ENCODE measurements around the gene KLHDC4. TPM values are rescaled to one million over a fixed set of nuclear protein-coding genes. Genes with fewer than 3 reads are reported as not detected.
A peak's percentile ranks its signal among the peaks of the same experiment; 100 is the strongest.
"Not testable (repeated sequence)": the region's sequence is repeated elsewhere in the genome, so short reads cannot be mapped to it uniquely, and the experiment has no call there.

The KLHDC4 gene
- total and polyA plus RNA-seq, 2 donors (not counting 1 experiment from before 2014, with no cell fraction given): 51.3 to 90.8 TPM

- Mint-ChIP-seq H3K4me1 (peaks cover 19% of the 10 kb centered on the region), H3K4me3 (no peak overlapping the region), H3K27ac (no peak overlapping the region), H3K27me3 (no peaks in the 10 kb centered on the region), H3K9me3 (ENCODE audit: insufficient read depth) (no peaks in the 10 kb centered on the region)
- 92% methylated on average over 8 of the region's 12 CpGs for WGBS (ENCODE audit: insufficient coverage)
- Histone ChIP-seq H3K4me1 (ENCODE audit: control insufficient read depth in 2 of 2, insufficient read depth in 2 of 2, low read length in 2 of 2) (peaks cover 11 to 22% of the 10 kb centered on the region in 2 donors), H3K4me3 (ENCODE audit: control extremely low read depth in 1 of 5, extremely low read depth in 1 of 5, insufficient read depth in 1 of 5, low read depth in 2 of 5, low read length in 4 of 5) (no peak overlapping the region), H4K20me1 (ENCODE audit: control insufficient read depth, insufficient read depth, low read length, poor library complexity, severe bottlenecking) (no peaks in the 10 kb centered on the region), H3K4me2 (replicated peaks; ENCODE audit: low read depth, low read length, poor library complexity, severe bottlenecking) (no peak overlapping the region), H3K27ac (ENCODE audit: low read length in 2 of 2) (no peak overlapping the region), H3K27me3 (replicated peaks in 1 of 4; ENCODE audit: control extremely low read depth in 1 of 4, control insufficient read depth in 3 of 4, insufficient read depth in 4 of 4, low read length in 3 of 4) (no peaks in the 10 kb centered on the region), H3K9me3 (ENCODE audit: control extremely low read depth in 1 of 3, control insufficient read depth in 2 of 3, insufficient read depth in 1 of 3, low read length in 2 of 3) (no peaks in the 10 kb centered on the region), H3K79me2 (ENCODE audit: control insufficient read depth, insufficient read depth, low read length) (peaks cover under 1% of the 10 kb centered on the region), H2AFZ (ENCODE audit: insufficient read depth, low read depth, low read length, poor library complexity, severe bottlenecking) (no peak overlapping the region), H3K9ac (ENCODE audit: low read length) (no peak overlapping the region), H3K36me3 (replicated peaks in 1 of 2; ENCODE audit: control extremely low read depth in 1 of 2, control insufficient read depth in 1 of 2, extremely low read depth in 1 of 2, insufficient read depth in 2 of 2, low read length in 1 of 2) (peaks cover 0 to 33% of the 10 kb centered on the region in 2 experiments)
- intact Hi-C loops (cut with micrococcal nuclease): no loop called here
- POLR2A ChIA-PET: no interaction called here
- TF ChIP-seq EZH2 (IDR thresholded peaks at IDR 0.05; ENCODE audit: borderline replicate concordance, insufficient read depth, low read depth, low read length, poor library complexity, severe bottlenecking) (no peak), CTCF (IDR thresholded peaks at IDR 0.05) (no peak)
- CTCF ChIA-PET: interaction anchor here (1.3 kb wide), 1 partner anchor 26 kb away, joined by 4 read pairs; no protein-coding TSS in a partner anchor
- DNase-seq (no peak), ATAC-seq (ENCODE audit: low read depth) (no peak)
Measured at GRCh38 chr16:87728026-87728425, 37.8 kb downstream of the KLHDC4 start.

DNA sequence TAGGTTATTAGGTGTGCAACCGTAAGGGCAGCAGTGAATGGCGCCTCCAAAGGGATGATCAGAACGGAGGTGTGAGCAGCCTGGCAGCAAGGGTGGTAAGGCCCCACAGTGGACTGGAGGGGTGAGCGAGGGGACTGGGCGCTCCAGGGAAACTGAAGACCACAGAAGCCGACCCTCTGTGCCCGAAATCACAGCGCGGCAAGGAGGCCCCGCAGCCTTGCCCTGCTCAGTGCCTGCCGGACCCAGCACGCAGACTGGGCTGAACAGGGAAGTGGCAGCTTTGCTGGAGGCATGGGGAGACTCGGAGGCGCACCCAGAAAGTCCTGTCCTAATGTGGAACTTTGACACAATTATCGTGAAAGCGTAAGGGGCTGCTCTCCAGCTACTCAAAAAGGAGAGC is 38.4 kb downstream of the KLHDC4 start:
- WGBS (ENCODE audit: insufficient coverage): 94% methylated on average over 16 of the region's 16 CpGs
- Mint-ChIP-seq H3K27me3 (no peaks in the 10 kb centered on the region), H3K27ac (peak overlapping the region; percentile 7), H3K4me1 (peaks cover 22% of the 10 kb centered on the region), H3K4me3 (no peak overlapping the region), H3K9me3 (ENCODE audit: insufficient read depth) (no peaks in the 10 kb centered on the region)
- intact Hi-C loops (cut with micrococcal nuclease): no loop called here
- DNase-seq (no peak), ATAC-seq (ENCODE audit: low read depth) (no peak)
- H3K79me2 ChIP-seq (ENCODE audit: control insufficient read depth, insufficient read depth, low read length): peaks cover 7% of the 10 kb centered on the region
- H3K27ac ChIP-seq (ENCODE audit: low read length in 2 of 2): no peak overlapping the region
- H3K36me3 ChIP-seq (replicated peaks in 1 of 2; ENCODE audit: control extremely low read depth in 1 of 2, control insufficient read depth in 1 of 2, extremely low read depth in 1 of 2, insufficient read depth in 2 of 2, low read length in 1 of 2): peaks cover 0 to 36% of the 10 kb centered on the region in 2 experiments
- H2AFZ ChIP-seq (ENCODE audit: insufficient read depth, low read depth, low read length, poor library complexity, severe bottlenecking): no peak overlapping the region
- no peak overlapping the region for H3K4me2 ChIP-seq (replicated peaks; ENCODE audit: low read depth, low read length, poor library complexity, severe bottlenecking)
- ChIA-PET CTCF (interaction anchor here (1.3 kb wide), 1 partner anchor 25 kb away, joined by 4 read pairs; no protein-coding TSS in a partner anchor), POLR2A (no interaction called here)
- H3K9ac ChIP-seq (ENCODE audit: low read length): no peak overlapping the region
- TF ChIP-seq EZH2 (IDR thresholded peaks at IDR 0.05; ENCODE audit: borderline replicate concordance, insufficient read depth, low read depth, low read length, poor library complexity, severe bottlenecking): no peak
- H3K4me3 ChIP-seq (ENCODE audit: control extremely low read depth in 1 of 5, extremely low read depth in 1 of 5, insufficient read depth in 1 of 5, low read depth in 2 of 5, low read length in 4 of 5): no peak overlapping the region
- H4K20me1 ChIP-seq (ENCODE audit: control insufficient read depth, insufficient read depth, low read length, poor library complexity, severe bottlenecking): peaks cover 6% of the 10 kb centered on the region
- H3K27me3 ChIP-seq (replicated peaks in 1 of 4; ENCODE audit: control extremely low read depth in 1 of 4, control insufficient read depth in 3 of 4, insufficient read depth in 4 of 4, low read length in 3 of 4): no peaks in the 10 kb centered on the region
- H3K9me3 ChIP-seq (ENCODE audit: control extremely low read depth in 1 of 3, control insufficient read depth in 2 of 3, insufficient read depth in 1 of 3, low read length in 2 of 3): no peaks in the 10 kb centered on the region
- peaks cover 11 to 23% of the 10 kb centered on the region in 2 donors for H3K4me1 ChIP-seq (ENCODE audit: control insufficient read depth in 2 of 2, insufficient read depth in 2 of 2, low read length in 2 of 2)

- peaks cover 14% of the 10 kb centered on the region for H3K79me2 ChIP-seq (ENCODE audit: control insufficient read depth, insufficient read depth, low read length)
- not testable (repeated sequence) for H3K4me3 Mint-ChIP-seq
Measured at GRCh38 chr16:87726577-87726976, 39.2 kb downstream of the KLHDC4 start.

More at GRCh38 chr16:87726577-87726976, 39.2 kb downstream of the KLHDC4 start:
- Mint-ChIP-seq H3K4me1 (peaks cover 23% of the 10 kb centered on the region), H3K27ac (peak overlapping the region; percentile 7)
- DNase-seq; H2AFZ ChIP-seq (ENCODE audit: insufficient read depth, low read depth, low read length, poor library complexity, severe bottlenecking); H3K4me3 ChIP-seq (ENCODE audit: control extremely low read depth in 1 of 5, extremely low read depth in 1 of 5, insufficient read depth in 1 of 5, low read depth in 2 of 5, low read length in 4 of 5); H3K27me3 Mint-ChIP-seq; H3K4me2 ChIP-seq (replicated peaks; ENCODE audit: low read depth, low read length, poor library complexity, severe bottlenecking); H3K9me3 Mint-ChIP-seq (ENCODE audit: insufficient read depth); ATAC-seq (ENCODE audit: low read depth); H3K27ac ChIP-seq (ENCODE audit: low read length in 2 of 2); H3K9me3 ChIP-seq (ENCODE audit: control extremely low read depth in 1 of 3, control insufficient read depth in 2 of 3, insufficient read depth in 1 of 3, low read length in 2 of 3); H3K27me3 ChIP-seq (replicated peaks in 1 of 4; ENCODE audit: control extremely low read depth in 1 of 4, control insufficient read depth in 3 of 4, insufficient read depth in 4 of 4, low read length in 3 of 4); POLR2A ChIA-PET; H3K9ac ChIP-seq (ENCODE audit: low read length); intact Hi-C loops (cut with micrococcal nuclease): not testable (repeated sequence)
- WGBS (ENCODE audit: insufficient coverage): 97% methylated on average over 13 of the region's 40 CpGs
- peaks cover 0 to 40% of the 10 kb centered on the region in 2 experiments for H3K36me3 ChIP-seq (replicated peaks in 1 of 2; ENCODE audit: control extremely low read depth in 1 of 2, control insufficient read depth in 1 of 2, extremely low read depth in 1 of 2, insufficient read depth in 2 of 2, low read length in 1 of 2)
- CTCF ChIA-PET: interaction anchor here (1.0 kb wide), 1 partner anchor 43 kb away, joined by 3 read pairs; no protein-coding TSS in a partner anchor
- H4K20me1 ChIP-seq (ENCODE audit: control insufficient read depth, insufficient read depth, low read length, poor library complexity, severe bottlenecking): peaks cover 13% of the 10 kb centered on the region
- H3K4me1 ChIP-seq (ENCODE audit: control insufficient read depth in 2 of 2, insufficient read depth in 2 of 2, low read length in 2 of 2): peaks cover 11 to 23% of the 10 kb centered on the region in 2 donors

Measured in B cell (primary cell).